ENCODE results near the gene FBXL20. TPM values are rescaled to one million over a fixed set of nuclear protein-coding genes. Genes with fewer than 3 reads are reported as not detected.
A peak's percentile ranks its signal among the peaks of the same experiment; 100 is the strongest.

FBXL20 gene
- total RNA-seq, 1 experiment from 2014 or later = 71.5 TPM

- TF ChIP-seq, protein P1, sequence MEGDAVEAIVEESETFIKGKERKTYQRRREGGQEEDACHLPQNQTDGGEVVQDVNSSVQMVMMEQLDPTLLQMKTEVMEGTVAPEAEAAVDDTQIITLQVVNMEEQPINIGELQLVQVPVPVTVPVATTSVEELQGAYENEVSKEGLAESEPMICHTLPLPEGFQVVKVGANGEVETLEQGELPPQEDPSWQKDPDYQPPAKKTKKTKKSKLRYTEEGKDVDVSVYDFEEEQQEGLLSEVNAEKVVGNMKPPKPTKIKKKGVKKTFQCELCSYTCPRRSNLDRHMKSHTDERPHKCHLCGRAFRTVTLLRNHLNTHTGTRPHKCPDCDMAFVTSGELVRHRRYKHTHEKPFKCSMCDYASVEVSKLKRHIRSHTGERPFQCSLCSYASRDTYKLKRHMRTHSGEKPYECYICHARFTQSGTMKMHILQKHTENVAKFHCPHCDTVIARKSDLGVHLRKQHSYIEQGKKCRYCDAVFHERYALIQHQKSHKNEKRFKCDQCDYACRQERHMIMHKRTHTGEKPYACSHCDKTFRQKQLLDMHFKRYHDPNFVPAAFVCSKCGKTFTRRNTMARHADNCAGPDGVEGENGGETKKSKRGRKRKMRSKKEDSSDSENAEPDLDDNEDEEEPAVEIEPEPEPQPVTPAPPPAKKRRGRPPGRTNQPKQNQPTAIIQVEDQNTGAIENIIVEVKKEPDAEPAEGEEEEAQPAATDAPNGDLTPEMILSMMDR (IDR thresholded peaks at IDR 0.05; ENCODE audit: unreplicated experiment) = no peak
- H3K27me3 Mint-ChIP-seq (ENCODE audit: unreplicated experiment) = peaks cover 21% of the 10 kb centered on the region
- BruUV-seq (replicated peaks) = no TSS peak
- peaks cover 10% of the 10 kb centered on the region for H3K36me3 Mint-ChIP-seq (ENCODE audit: insufficient read depth, unreplicated experiment)
- H3K27ac Mint-ChIP-seq (ENCODE audit: unreplicated experiment) = no peak overlapping the region
- peaks cover 47% of the 10 kb centered on the region for H3K4me1 Mint-ChIP-seq (ENCODE audit: low read depth, unreplicated experiment)
- H3K4me3 Mint-ChIP-seq (ENCODE audit: low read depth, unreplicated experiment) = no peak overlapping the region
- CTCF ChIA-PET = interaction anchor here (0.6 to 5.6 kb wide), 29 partner anchors 9 to 560 kb away, joined by 3 to 165 read pairs (median 4); partner anchors contain the start of genes ARL5C, CACNB1 and RPL19
- DNase-seq = no peak
- intact Hi-C loops (cut with micrococcal nuclease; ENCODE audit: unreplicated experiment) = no loop called here
- no peaks in the 10 kb centered on the region for H3K9me3 Mint-ChIP-seq (ENCODE audit: low read depth, unreplicated experiment)
Measured at GRCh38 chr17:39236450-39236927, 164.9 kb downstream of the FBXL20 start.

DNA sequence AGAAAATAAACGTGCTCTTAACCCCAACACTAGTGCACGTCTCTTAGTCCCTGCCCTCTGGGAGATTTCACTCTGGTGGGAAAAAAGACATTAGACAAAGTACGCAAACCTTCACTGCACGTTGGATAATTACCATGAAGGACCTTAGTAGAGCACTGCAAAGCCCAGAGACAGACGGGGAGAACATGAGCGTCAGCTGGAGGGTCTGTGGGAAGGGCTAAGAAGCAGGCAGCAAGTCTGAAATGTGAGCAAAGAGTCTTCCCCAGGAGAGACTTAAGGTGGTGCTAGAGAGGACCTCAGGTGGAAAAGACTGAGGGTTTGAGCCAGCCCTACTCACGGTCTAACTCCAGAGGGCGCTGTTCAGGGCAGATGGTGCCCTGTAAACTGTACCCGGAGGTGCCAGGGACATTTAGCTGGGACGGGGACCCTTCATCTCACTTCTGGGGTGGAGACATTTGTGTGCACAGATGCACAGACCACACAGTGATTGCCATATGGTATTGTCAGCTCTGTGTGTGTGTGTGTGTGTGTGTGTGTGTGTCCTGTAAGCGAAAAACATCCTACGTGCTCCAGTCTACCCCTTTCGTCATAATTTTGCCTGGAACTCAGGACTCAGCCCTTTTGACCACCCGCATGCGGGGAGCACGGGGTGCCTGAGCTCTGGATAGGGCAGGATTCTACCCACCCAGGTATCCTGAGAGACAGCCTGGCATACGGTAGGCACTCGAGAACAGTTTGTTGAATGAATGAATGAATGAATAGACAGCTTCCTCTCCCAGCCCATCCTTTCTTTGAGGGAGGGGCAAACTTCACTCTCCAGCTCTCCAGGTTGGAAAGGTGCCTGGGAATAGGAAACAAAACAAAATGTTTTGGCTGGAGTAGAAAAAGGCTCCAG, 165.6 kb downstream of the FBXL20 start:
- CTCF ChIA-PET = interaction anchor here (0.5 to 5.6 kb wide), 39 partner anchors 9 to 1759 kb away, joined by 3 to 165 read pairs (median 4); partner anchors contain the start of genes ARL5C, CACNB1 and RPL19
- TF ChIP-seq, protein P1 (IDR thresholded peaks at IDR 0.05; ENCODE audit: unreplicated experiment) = peak; percentile 100
- H3K4me3 Mint-ChIP-seq (ENCODE audit: low read depth, unreplicated experiment) = no peak overlapping the region
- peaks cover 49% of the 10 kb centered on the region for H3K4me1 Mint-ChIP-seq (ENCODE audit: low read depth, unreplicated experiment)
- peak; percentile 88 for DNase-seq
- H3K36me3 Mint-ChIP-seq (ENCODE audit: insufficient read depth, unreplicated experiment) = peaks cover 10% of the 10 kb centered on the region
- H3K9me3 Mint-ChIP-seq (ENCODE audit: low read depth, unreplicated experiment) = no peaks in the 10 kb centered on the region
- peaks cover 28% of the 10 kb centered on the region for H3K27me3 Mint-ChIP-seq (ENCODE audit: unreplicated experiment)
- H3K27ac Mint-ChIP-seq (ENCODE audit: unreplicated experiment) = no peak overlapping the region
- intact Hi-C loops (cut with micrococcal nuclease; ENCODE audit: unreplicated experiment) = no loop called here
- no TSS peak for BruUV-seq (replicated peaks)

DNA sequence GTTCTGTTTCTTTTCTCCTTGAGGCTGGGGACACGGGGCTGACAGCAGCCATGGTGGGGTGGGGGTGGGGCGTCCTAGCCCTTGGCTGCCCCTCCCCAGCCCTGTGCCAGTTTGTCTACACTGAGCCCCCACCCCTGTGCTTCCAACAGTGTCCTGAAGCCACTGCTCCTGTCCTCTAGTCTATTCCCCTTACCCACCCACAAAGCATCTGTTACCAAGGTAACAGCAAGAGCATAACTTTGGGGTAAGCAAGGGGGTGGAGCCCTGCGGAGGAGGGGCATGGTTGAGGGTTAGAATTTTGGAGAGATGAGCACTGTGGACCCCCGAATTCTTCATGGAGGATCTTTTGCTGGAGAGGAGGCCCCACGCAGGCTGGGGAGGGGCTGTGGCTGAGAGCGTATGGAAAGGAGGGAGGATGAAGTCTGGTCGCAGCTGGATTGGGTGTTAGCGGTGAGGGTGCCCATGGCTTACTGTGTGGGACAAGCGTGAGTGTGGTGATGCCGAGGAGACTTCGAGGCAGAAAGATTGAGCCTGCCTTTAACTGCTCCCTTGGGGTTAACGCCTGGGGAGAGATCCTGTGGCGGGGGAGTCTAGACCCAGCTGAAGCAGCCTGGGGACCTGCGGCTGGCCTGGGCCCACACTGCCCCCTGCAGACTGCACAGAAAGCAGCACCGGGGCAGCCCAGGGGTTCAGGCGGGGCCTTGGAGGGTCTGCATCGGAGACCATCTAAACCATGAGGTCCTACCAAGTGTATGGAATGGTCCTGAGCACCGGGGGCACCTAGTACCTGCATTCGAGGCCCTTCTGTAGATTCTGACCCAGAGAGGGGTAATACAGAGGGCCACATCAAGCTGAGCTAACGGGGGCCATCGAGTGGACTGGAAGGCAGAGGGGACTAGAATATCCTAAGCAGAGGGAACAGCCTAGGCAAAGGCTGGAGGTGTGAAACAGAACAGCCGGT, 169.6 kb downstream of the FBXL20 start:
- DNase-seq = peak; percentile 88
- TF ChIP-seq, protein P1 (IDR thresholded peaks at IDR 0.05; ENCODE audit: unreplicated experiment) = peak; percentile 100
- no peak overlapping the region for H3K4me3 Mint-ChIP-seq (ENCODE audit: low read depth, unreplicated experiment)
- no TSS peak for BruUV-seq (replicated peaks)
- peaks cover 35% of the 10 kb centered on the region for H3K4me1 Mint-ChIP-seq (ENCODE audit: low read depth, unreplicated experiment)
- CTCF ChIA-PET = interaction anchor here (0.6 to 5.2 kb wide), 28 partner anchors 10 to 1858 kb away, joined by 3 to 91 read pairs (median 5); partner anchors contain the start of gene RPL19
- H3K27ac Mint-ChIP-seq (ENCODE audit: unreplicated experiment) = no peak overlapping the region
- no peaks in the 10 kb centered on the region for H3K9me3 Mint-ChIP-seq (ENCODE audit: low read depth, unreplicated experiment)
- H3K27me3 Mint-ChIP-seq (ENCODE audit: unreplicated experiment) = peaks cover 54% of the 10 kb centered on the region
- peaks cover 9% of the 10 kb centered on the region for H3K36me3 Mint-ChIP-seq (ENCODE audit: insufficient read depth, unreplicated experiment)
- intact Hi-C loops (cut with micrococcal nuclease; ENCODE audit: unreplicated experiment) = loop anchor here (1.0 kb wide), 1 partner anchor 25 kb away; no protein-coding TSS in a partner anchor

- DNase-seq = no peak
- intact Hi-C loops (cut with micrococcal nuclease; ENCODE audit: unreplicated experiment) = no loop called here
- Mint-ChIP-seq H3K36me3 (ENCODE audit: insufficient read depth, unreplicated experiment) (peaks cover 9% of the 10 kb centered on the region), H3K9me3 (ENCODE audit: low read depth, unreplicated experiment) (no peaks in the 10 kb centered on the region), H3K27me3 (ENCODE audit: unreplicated experiment) (peaks cover 62% of the 10 kb centered on the region), H3K27ac (ENCODE audit: unreplicated experiment) (no peak overlapping the region), H3K4me3 (ENCODE audit: low read depth, unreplicated experiment) (no peak overlapping the region), H3K4me1 (ENCODE audit: low read depth, unreplicated experiment) (peaks cover 35% of the 10 kb centered on the region)
- no TSS peak for BruUV-seq (replicated peaks)
- CTCF ChIA-PET = interaction anchor here (0.6 to 5.2 kb wide), 24 partner anchors 9 to 1858 kb away, joined by 3 to 91 read pairs (median 5); partner anchors contain the start of gene RPL19
- TF ChIP-seq, protein P1 (IDR thresholded peaks at IDR 0.05; ENCODE audit: unreplicated experiment) = peak; percentile 29
Measured at GRCh38 chr17:39231091-39231561, 170.3 kb downstream of the FBXL20 start.

All from Calu3 (cell line).